Fibroblast of skin of right biceps (primary cell): ENCODE results near the gene RPL5.

Experiments used
- DNase-seq: peaks from one replicate; pipeline ENCODE4 v3.0.0-alpha.2; 2013

RPL5 gene

DNA sequence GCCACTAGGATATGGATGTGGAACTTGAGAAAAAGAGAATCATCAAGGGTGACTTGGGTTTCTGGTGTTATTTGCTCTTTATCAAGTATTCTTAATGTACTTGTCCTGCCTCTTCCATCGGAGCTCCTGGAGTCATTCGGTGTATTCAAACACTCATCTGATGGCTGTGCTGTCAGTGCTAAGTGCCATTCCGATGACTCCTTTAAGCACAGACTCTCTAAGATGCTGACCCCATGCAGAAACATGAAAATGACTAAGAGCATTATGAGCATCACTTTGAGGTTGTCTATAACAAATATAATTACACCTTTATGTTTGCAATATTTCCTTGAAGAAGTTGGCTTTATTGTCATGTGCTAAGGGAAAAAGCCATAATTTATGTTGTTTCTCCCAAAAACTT, 11.3 kb upstream of the RPL5 start:
- DNase-seq, result no peak

DNA sequence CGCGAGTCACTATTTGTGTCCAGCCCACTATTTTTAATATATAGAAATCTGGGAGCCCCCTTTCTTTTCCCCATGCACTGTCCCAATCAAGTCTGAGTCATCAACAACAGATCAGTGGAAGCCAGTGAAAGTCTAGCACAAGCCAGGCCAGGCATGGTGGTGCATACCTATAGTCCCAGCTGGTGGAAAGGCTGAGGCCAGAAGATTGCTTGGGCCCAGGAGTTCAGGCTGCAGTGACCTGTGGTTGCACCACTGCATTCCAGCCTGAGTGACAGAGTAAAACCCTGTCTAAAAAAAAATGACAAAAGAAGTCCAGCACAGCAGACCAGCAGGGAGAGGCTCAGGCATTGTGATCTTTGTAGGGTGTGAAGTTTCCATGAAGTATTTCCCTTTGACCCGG, 9.0 kb upstream of the RPL5 start:
- peak; percentile 24 for DNase-seq

DNA sequence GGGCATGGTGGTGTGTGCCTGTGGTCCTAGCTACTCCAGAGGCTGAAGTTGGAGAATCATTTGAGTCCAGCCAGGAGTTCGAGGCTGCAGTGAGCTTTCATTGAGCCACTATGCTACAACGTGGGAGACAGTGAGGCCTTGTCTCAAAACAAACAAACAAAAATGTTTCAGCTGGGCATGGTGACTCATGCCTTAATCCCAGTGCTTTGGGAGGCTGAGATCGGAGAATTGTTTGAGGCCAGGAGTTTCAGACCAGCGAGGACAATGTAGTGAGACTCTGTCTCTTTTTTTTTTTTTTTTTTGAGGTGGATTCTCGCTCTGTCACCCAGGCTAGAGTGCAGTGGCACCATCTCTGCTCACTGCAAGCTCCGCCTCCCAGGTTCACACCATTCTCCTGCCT, 5.0 kb upstream of the RPL5 start:
- DNase-seq, result no peak

DNA sequence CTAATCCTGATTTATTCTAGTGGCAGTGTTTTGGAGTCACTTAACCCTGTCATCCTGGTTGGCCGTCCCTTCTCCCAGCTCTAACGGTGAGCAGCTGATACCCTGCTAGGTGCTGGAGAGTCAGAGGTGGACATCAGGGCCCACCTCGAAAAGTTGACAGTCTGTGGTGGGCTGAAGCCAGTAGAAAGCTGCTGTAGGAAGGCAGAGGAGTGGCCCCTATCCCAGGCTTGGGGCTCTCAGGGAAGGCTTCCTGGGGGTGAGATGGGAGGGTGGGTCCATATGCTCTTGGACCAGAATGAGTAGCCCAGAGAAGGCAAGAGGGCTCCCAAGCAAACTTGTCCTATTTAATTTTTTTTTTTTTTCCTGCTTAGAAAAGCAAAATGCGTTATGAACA, 475 bp upstream of the RPL5 start:
- DNase-seq, result no peak

DNA sequence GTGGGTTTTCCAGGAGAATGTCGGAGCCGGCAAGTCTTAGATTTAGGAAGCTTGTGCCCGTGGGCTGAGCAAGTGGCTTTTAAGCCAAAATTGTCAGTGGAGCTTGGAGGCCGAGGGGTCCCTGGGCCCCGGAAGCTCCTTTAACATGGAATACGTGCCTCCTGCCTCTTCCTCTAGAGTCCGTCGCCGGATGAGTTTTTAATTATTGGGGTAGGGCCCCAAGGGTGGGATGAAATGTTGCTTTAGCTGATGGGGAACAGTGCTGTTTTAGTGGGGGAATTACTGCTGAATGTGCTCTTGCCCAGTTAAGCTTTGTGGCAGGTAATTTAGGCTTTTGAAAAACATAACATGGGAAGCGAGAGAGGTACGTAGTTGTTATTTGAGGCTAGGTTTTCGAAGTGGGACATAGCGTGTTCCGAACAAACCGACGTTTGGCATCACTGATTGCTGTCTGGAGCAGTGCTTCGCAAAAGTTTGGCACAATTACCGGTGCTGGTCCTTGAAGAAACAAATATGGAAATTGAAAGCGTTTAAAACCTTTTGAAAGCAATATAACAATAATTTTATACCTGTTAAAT, 786 bp downstream of the RPL5 start:
- no peak for DNase-seq

DNA sequence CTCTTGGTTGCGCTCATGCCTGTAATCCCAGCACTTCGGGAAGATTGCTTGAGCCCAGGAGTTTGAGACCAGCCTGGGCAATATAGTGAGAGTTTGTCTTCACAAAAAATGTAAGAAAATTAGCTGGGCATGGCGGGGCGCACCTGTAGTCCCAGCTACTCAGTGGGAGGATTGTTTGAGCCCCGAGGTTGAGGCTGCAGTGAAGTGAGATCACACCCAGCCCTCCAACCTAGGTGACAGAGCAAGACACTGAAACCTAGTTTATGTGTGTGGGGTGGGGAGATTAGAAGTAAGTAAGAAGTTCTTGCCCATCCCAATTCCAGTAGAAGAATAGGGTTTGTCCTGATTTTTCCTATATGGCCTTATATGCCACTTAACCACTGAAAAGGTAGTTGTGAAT, 2.0 kb downstream of the RPL5 start:
- DNase-seq, result no peak

DNA sequence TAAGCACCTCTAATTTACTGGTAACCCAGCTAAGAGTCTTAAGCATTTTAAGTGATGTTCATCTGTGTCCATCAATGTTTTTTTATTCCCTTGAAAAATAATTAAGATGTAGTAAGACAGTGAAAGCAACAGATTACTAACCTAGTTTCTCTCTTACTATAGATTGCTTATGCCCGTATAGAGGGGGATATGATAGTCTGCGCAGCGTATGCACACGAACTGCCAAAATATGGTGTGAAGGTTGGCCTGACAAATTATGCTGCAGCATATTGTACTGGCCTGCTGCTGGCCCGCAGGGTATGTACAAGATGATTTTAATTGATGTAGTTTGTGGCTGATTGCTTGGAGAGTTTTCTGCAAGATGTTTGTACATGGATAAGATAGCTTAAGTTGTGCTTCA, 2.8 kb downstream of the RPL5 start:
- DNase-seq, result no peak

DNA sequence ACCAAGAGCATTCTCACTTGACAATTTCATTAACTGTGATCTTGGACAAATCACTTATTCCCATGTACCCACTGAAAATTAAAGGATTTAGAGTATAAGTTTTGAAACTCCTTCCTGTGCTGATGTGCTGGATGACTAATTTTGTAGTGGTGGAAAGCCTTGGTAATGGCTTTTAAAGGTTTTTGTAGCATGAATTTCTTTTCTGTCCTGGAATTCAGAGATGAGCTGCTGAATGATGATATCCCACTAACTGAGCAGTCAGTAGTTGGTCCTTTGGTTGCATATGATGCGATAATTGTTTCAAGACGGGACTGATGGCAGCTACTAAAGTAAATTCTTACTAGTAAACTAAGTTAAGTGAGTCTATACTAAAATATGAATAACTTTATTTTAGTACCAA, 5.2 kb downstream of the RPL5 start:
- DNase-seq, result peak; percentile 26

DNA sequence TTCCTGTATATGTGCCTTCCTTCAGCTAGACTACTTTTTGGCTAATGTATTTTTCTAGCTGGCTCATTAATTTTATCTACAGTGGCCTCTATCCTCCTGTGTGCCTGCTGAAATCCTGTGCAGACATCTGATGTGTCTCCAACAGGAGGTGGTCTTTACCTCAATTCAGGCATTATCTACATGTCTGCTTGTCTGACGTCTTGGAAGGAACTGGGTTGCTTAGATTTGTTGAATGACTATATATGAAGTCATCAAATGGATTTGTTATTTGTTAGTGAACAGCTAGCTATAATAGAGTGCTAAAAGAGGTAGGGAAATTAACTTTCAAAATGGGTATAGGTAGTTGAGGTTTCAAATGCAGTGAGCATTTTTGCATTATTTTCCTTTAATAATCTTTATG, 6.7 kb downstream of the RPL5 start:
- no peak for DNase-seq

DNA sequence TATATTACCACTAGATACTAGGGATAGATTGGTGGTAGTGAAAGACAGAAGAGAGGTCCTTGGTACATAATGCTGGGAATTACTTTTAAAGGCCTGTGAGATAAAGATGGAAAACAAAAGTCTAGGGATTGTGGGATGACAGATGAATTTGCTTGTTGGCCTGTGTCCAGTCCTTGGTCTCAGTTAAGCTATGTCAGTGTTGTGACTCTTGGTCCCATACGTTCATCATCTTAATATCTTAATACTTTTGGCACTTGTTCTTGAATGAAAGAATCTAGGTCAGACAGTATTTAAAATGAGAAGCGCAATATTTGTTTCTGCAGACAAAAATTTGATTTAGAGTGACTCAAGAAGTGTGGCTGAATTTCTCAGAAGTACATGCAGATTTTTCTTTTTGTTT, 7.6 kb downstream of the RPL5 start:
- no peak for DNase-seq

DNA sequence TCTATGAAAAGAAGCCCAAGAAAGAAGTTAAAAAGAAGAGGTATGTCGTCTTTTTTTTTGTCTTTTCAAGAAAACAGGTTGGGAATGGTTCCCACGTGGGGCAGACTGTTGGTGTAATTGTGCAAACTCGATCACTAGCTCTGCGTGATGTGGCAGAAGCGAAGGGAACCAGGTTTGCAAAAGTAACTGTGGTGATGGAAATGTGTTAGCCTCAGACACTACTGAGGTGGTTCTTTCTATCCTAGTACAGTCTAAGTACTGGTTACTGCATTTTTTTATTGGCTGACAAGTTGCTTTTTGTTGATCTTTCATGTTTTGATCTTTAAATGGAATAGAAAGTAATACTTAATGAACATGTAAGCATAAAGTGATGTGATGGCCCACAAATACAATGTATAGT, 8.8 kb downstream of the RPL5 start:
- no peak for DNase-seq

DNA sequence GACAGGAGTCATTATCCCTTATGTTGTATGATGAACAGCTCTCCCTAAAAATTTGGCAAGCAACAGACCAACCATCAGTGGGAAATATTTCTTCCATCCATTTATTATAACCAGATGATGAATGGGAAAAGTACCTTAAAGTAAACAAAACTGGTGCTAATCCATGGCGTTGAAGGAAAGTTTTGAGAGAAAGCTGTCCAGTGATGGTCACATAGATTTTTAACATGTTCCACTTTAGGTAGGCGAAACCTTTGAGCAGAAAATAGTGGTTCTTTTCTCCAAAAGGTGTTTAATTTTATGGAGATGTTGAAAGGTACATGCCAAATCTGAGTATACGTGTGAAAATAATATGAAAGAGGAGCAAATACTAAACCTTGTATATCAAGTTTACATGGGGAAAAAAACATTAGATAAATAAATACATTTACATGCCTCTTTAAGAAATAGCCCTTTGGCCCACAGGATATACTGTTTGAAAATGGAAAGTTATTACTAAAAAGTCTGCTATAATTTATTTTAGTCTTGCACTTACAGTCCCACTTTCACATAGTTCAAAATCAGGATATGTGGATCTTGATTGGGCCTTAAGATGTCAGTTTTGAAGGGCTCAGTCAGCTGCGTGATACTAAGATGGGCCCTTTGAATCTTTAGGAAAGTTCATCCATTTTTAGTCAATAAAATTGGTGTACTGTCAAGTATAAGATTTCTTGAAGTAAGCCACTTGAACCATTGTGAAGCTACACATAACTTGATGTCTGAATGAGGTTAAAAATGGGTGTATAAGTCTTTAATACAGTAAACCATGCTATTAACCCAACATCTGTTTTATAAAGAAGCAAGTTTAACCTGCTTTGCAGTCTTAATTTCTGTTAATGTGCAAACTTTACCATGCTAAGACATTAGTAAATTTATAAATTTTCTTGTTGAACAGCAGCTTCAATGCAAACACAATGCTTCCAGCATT, 10.5 kb downstream of the RPL5 start:
- DNase-seq, result no peak

DNA sequence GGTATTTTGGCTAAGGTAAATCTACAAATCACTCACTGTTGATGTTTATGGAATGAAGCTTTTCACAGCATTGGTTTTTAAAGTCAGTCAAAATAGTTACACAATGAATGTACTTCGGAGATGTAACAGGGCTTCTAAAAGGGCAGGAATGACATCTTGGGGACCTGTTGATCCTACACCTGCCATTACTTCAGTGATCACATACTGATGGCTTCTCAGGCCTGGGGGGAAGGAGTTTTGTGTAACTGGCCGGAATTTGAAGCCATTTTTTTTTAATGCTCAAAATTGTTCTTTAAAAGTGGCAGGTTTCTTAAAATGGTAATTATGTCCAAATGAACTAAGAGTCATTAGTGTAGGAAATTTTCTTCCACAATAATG, 11.2 kb downstream of the RPL5 start:
- DNase-seq, result no peak

DNA sequence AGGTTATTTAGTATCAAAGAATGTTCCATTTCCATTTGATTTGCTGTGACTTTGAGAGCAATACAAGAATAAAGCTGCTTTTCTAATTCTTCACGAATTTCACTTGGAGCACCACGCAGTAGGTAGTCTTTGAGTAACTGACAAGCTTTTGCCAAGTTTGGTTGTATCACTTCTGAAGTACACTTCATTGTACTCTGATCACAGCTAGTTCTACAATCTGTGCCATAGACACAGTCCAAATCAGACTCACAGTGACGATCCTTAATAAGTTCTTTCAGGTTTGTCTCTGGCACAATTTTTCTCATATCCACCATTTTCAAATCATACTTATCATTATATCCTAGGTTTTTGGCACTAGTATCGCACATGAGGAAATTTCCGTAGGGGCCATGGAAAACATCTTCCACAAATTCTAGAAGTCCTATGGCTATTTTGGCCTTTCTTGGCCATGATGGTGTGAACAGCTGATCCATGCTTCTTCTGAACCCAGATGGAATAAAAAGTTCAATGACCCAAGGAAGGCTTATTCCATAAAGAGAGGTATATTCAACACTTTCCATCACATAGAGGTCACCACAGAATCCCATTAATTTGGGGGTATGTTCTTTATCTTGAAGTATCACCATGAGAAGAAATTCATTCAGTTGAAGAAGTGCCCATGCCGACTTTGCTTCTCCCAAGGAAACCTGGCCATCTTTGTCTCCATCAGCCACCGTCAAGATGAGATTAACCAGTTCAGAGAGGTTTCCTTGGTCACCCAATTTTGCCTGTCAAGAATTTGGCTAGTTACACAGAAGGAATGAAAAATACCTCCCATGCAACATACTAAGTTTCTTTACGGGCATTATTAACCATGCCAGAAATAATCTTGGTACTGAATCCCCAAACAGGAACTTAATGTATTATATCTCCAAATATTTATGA, 11.9 kb downstream of the RPL5 start:
- DNase-seq, result no peak

DNA sequence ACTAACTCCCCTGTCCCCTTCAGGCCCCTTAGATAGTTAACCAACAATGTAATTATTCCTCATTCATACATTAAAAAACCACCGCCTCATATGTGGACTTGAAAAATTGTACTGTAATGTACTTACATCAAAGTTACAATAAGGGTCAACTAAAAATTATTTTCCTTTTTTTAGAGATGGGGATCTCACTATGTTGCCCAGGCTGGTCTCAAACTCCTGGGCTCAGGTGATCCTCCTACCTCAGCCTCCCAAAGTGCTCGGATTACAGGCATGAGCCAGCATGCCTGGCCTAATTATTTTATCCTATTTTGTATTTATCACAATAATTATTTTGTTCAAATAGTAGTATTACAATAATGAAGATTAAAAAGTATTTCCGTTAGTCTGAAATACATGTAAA, 12.6 kb downstream of the RPL5 start:
- DNase-seq, result no peak

DNA sequence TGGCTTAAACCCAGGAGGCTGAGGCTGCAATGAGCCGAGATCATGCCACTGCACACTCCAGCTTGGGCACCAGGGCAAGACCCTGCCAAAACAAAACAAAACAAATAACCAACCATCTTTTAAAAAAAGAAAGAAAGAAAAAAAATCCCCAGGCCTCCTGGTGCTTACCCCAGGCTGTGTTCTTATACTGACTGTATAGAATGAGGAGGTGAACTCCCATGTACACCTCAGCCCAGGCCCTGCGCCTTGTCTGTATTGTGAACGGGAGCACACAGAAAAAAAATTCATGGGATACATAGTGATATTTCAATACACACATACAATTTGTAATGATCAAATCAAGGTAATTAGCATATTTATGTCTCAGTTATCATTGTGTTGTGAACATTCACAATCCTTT, 14.1 kb downstream of the RPL5 start:
- no peak for DNase-seq

DNA sequence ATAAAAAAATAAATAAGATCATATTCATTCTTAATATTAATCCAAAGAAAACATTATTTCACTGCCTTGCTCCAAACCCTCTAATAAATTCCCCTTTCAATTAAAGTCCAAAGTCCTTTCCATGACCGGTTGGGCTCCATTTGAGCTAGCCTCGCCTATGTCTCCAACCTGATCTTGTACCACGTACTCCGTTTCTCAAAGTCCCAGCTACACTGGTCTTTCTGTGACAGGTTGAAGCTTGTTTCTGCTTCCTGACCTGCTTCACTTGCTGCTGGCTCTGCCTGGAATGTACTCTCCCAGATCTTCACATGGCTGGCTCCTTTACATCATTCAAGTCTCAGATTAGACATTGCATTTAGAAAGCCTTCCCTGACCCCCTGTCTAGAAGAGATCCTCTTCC, 16.4 kb downstream of the RPL5 start:
- DNase-seq, result no peak

DNA sequence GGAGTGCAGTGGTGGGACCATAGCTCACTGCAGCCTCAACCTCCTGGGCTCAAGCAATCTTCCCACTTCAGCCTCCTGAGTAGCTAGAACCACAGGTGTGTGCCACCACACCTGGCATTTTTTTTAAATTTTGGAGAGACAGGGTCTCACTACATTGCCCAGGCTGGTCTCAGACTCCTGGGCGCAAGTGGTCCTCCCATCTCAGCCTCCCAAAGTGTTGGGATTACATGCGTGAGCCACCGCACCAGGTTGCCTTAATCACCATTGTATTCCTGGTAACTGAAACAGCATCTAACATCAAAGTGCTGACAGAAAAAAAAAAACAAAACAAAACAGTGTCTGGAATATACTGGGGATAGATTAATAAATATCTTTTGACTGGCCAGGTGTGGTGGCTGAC, 18.2 kb downstream of the RPL5 start:
- DNase-seq, result no peak

DNA sequence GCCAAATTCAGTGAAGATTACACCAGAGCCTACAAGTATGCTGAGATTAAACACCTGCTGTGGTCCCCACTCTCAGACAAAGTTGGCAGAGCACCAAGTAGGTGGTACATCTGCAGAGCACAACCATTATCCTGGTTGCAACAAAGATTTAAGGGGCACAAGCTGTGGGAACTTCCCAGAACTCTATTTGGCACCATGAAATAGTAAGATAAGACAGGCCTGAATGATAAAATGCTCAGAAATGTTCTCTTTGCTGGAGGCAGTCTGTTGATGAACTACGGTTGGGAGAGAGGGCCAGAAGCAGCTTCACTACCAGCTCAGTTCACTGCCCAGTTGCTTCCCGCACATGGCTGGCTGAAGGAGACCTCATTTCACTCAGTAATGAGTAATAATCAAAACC, 19.9 kb downstream of the RPL5 start:
- DNase-seq, result no peak

DNA sequence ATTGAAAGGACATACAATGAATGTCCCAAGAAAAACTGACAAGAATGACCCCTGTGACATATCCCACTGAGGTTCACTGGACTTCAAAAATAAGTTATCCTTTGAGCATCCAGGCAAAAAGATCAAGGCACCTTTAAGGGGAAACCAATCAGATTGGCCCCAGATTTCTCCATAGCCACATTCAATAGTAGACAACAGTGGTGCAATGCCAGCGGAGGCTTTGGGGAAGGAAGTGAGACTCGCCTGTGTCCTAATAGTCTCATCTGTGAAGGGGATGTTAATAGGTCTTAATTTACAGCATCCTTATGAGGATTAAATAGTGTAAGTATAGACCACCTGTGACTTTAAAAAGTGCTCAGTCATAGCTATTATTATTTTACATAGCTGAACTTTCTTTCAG, 21.5 kb downstream of the RPL5 start:
- DNase-seq, result no peak

DNA sequence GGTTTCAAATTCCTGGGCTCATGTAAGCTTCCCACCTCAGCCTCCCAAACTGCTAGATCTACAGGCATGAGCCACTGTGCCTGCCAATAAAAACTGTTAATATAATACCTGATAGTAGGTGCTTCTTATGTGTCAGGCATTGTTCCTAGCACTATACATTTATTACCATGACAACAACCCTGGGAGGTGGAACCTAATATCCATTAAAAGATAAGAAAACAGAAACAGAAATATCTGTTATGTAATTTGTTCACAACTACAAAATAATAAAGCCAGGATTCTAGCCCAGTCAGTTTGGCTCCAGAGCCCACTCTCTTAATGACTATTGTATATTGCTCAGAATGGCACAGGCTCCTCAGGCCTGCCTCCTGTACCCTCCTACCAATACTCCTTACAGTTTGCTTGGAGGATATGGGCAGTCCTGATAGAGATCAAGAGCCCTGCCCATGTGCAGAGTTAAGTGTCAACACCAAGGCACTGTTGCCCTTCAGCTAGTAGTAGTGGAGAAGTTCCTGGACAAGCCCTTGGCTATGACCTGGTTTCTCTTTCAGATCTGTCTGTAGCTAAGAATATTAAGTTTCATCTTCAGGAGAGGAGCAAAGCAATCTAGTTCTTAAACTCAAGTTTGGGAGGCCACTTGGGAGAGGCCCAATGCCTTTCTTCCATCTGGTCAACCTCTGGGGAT, 22.4 kb downstream of the RPL5 start:
- DNase-seq, result no peak

DNA sequence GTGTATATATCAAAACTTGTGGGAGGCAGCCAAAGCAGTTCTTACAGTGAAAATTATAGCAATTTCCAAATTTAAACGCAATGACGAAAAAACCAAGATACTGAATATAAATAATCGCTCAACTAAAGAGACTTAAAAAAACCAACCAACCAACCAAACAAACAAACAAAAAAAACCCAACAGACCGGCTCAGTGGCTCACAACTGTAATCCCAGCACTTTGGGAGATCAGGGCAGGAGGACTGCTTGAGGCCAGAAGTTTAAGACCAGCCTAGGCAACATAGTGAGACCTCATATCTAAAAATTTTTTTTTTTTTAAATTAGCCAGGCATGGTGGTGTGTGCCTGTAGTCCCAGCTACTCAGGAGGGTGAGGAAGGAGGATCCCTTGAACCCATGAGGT, 23.4 kb downstream of the RPL5 start:
- no peak for DNase-seq

DNA sequence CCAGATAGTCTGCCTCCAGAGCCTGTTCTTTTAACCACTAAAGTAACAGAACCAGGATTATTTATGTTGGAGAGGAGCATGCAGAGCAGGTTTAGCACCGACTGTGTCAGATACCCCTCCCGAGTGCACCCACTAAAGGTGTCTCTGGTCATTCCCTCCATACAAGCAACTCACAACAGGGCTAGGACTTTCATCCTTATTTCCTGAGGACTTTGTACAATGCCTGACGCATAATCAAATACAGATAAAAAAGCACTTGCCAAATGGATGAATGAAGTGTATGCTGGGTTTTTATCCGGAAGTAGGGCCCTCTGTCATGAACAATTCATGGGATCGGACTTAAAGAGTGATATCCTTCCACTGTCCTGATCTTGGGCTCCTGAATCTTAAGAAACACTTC, 26.0 kb downstream of the RPL5 start:
- DNase-seq, result no peak
